Suprapubic skin (tissue), 4 donors: Measurements from ENCODE around the gene EPB41L1.

Experiments
- CTCF ChIP-seq, 2 donors: fragments of 200-600 bp in 1 of 2; fragments of 450-650 bp in 1 of 2; sonication (generic) in 1 of 2; IDR thresholded peaks; one replicate each; pipeline ENCODE4 v1.5.1; 2016 to 2019; ENCODE audit warnings: antibody characterized with exemption in 2 of 2, mild to moderate bottlenecking in 1 of 2, moderate library complexity in 1 of 2
- POLR2A ChIP-seq, 2 donors: fragments of 450-650 bp; IDR thresholded peaks; one replicate each; pipeline ENCODE4 v1.6.1; 2017; ENCODE audit warnings: antibody characterized with exemption in 2 of 2, mild to moderate bottlenecking in 2 of 2, moderate library complexity in 2 of 2
- POLR2AphosphoS5 ChIP-seq, 3 donors: sonication (generic); formaldehyde crosslinking; IDR thresholded peaks; one replicate each; pipeline ENCODE4 v1.6.1; 2017; ENCODE audit warnings: antibody characterized with exemption in 3 of 3

- no peak for TF ChIP-seq POLR2A (IDR thresholded peaks at IDR 0.05)
- TF ChIP-seq CTCF (IDR thresholded peaks at IDR 0.05), result no peak
- TF ChIP-seq POLR2AphosphoS5 (IDR thresholded peaks at IDR 0.05), result no peak
Observed at GRCh38 chr20:36230019-36230418, 75.5 kb downstream of the EPB41L1 start.
